MCF 10A (cell line): ENCODE measurements around the gene TEKT3. TPM values are rescaled to one million over a fixed set of nuclear protein-coding genes. Genes with fewer than 3 reads are reported as not detected.

Experiments
- BruUV-seq: library from RNA; stranded (reverse); fragments of 400-500 nt; replicated peaks from 2 replicates; lab custom pipeline; 2021; lab: Mats Ljungman, UMichigan
- CTCF ChIA-PET: fragments of 300-600 bp; sonication (Branson Sonifier 250); formaldehyde crosslinking; extraction: SDS; loops from one replicate; lab custom pipeline; 2021; ENCODE audit warnings: antibody characterized with exemption, inconsistent platforms; lab: Yijun Ruan, JAX
- POLR2A ChIA-PET: fragments of 300-600, 350-650 bp; sonication (Branson Sonifier 250); formaldehyde crosslinking; extraction: SDS; loops from one replicate; lab custom pipeline; 2020; ENCODE audit warnings: antibody characterized with exemption, inconsistent platforms; lab: Yijun Ruan, JAX
- DNase-seq: peaks from one replicate; pipeline ENCODE4 v3.0.0-alpha.2; 2018; ENCODE audit not compliant: unreplicated experiment
- H3K27ac Mint-ChIP-seq: one replicate; pipeline ENCODE4 v1.8.0; 2022; ENCODE audit warnings: mild to moderate bottlenecking, low read depth, mixed read lengths; ENCODE audit not compliant: unreplicated experiment
- H3K27me3 Mint-ChIP-seq: one replicate; pipeline ENCODE4 v1.8.0; 2022; ENCODE audit warnings: mixed read lengths; ENCODE audit not compliant: insufficient read depth, unreplicated experiment
- H3K36me3 Mint-ChIP-seq: one replicate; pipeline ENCODE4 v1.8.0; 2022; ENCODE audit warnings: mild to moderate bottlenecking, moderate library complexity, mixed read lengths; ENCODE audit not compliant: insufficient read depth, unreplicated experiment
- H3K4me1 Mint-ChIP-seq: one replicate; pipeline ENCODE4 v1.8.0; 2022; ENCODE audit warnings: mixed read lengths; ENCODE audit not compliant: insufficient read depth, unreplicated experiment
- H3K4me3 Mint-ChIP-seq: one replicate; pipeline ENCODE4 v1.8.0; 2022; ENCODE audit warnings: mild to moderate bottlenecking, moderate library complexity, mixed read lengths; ENCODE audit not compliant: unreplicated experiment
- H3K9me3 Mint-ChIP-seq: one replicate; pipeline ENCODE4 v1.8.0; 2022; ENCODE audit warnings: mixed read lengths; ENCODE audit not compliant: unreplicated experiment
- CTCF ChIP-seq: fragments of 200-600 bp; IDR thresholded peaks from one replicate; pipeline ENCODE4 v1.8.0; 2022; ENCODE audit warnings: antibody characterized with exemption, mild to moderate bottlenecking; ENCODE audit not compliant: unreplicated experiment
- intact Hi-C: fragments of 100-400 bp; cut with micrococcal nuclease; formaldehyde crosslinking; loops from 2 replicates; pipeline ENCODE4 v1.14.1; 2022
- total RNA-seq: library from RNA; stranded (reverse); gene quantifications from 2 replicates; pipeline ENCODE4 v1.2.3, GENCODE V29; 2022

Gene TEKT3
- total RNA-seq, 1 experiment from 2014 or later = not detected

GRCh38 chr17:15262291-15263205 is 78.8 kb downstream of the TEKT3 start:
- H3K27me3 Mint-ChIP-seq = peaks cover 53% of the 10 kb centered on the region
- H3K4me1 Mint-ChIP-seq = peaks cover 4% of the 10 kb centered on the region
- H3K4me3 Mint-ChIP-seq = no peak overlapping the region
- ChIA-PET CTCF (interaction anchor here (0.6 to 9.3 kb wide), 8 partner anchors 14 to 1647 kb away, joined by 3 to 148 read pairs (median 4); no protein-coding TSS in a partner anchor), POLR2A (interaction anchor here (1.8 kb wide), 1 partner anchor 241 kb away, joined by 9 read pairs; no protein-coding TSS in a partner anchor)
- H3K9me3 Mint-ChIP-seq = no peaks in the 10 kb centered on the region
- H3K27ac Mint-ChIP-seq = no peak overlapping the region
- no peak for TF ChIP-seq CTCF
- no TSS peak for BruUV-seq
- H3K36me3 Mint-ChIP-seq = no peaks in the 10 kb centered on the region
- intact Hi-C loops = no loop called here
- no peak for DNase-seq

GRCh38 chr17:15261802-15262290 is 79.6 kb downstream of the TEKT3 start:
- POLR2A ChIA-PET = no interaction called here
- Mint-ChIP-seq H3K36me3 (no peaks in the 10 kb centered on the region), H3K27me3 (peaks cover 46% of the 10 kb centered on the region), H3K9me3 (no peaks in the 10 kb centered on the region), H3K27ac (no peak overlapping the region), H3K4me3 (no peak overlapping the region), H3K4me1 (peaks cover 4% of the 10 kb centered on the region)
- TF ChIP-seq CTCF = no peak
- BruUV-seq = no TSS peak
- CTCF ChIA-PET = interaction anchor here (0.6 to 9.3 kb wide), 8 partner anchors 218 to 1646 kb away, joined by 3 to 148 read pairs (median 4); no protein-coding TSS in a partner anchor
- intact Hi-C loops = no loop called here
- no peak for DNase-seq

- no peak for TF ChIP-seq CTCF
- ChIA-PET CTCF (interaction anchor here (0.8 to 9.3 kb wide), 4 partner anchors 224 to 265 kb away, joined by 3 to 148 read pairs (median 4); no protein-coding TSS in a partner anchor), POLR2A (no interaction called here)
- Mint-ChIP-seq H3K4me3 (peak overlapping the region; percentile 90), H3K4me1 (peaks cover 4% of the 10 kb centered on the region), H3K27ac (no peak overlapping the region), H3K36me3 (no peaks in the 10 kb centered on the region), H3K9me3 (no peaks in the 10 kb centered on the region), H3K27me3 (peaks cover 41% of the 10 kb centered on the region)
- intact Hi-C loops = no loop called here
- no peak for DNase-seq
- BruUV-seq = no TSS peak
These were observed 80.1 kb downstream of the TEKT3 start for GRCh38 chr17:15261258-15261801.
